Right kidney (tissue), 1 donor: ENCODE data around the gene SAMD4A.
"Not testable (repeated sequence)": the region's sequence is repeated elsewhere in the genome, so short reads cannot be mapped to it uniquely, and the experiment has no call there.

Experiments used
- DNase-seq: peaks from one replicate; pipeline ENCODE4 v3.0.0-alpha.2; 2016

SAMD4A gene

GRCh38 chr14:54735424-54735823 lies 168.5 kb downstream of the SAMD4A start:
- no peak for DNase-seq

- DNase-seq, result no peak
Measured at GRCh38 chr14:54737132-54737711, 170.3 kb downstream of the SAMD4A start.

GRCh38 chr14:54738009-54738408 lies 171.1 kb downstream of the SAMD4A start:
- no peak for DNase-seq

GRCh38 chr14:54739514-54739913 lies 172.6 kb downstream of the SAMD4A start:
- DNase-seq, result no peak

GRCh38 chr14:54742492-54743350 lies 175.8 kb downstream of the SAMD4A start:
- DNase-seq, result no peak

- DNase-seq, result no peak
Measured at GRCh38 chr14:54743382-54743781, 176.5 kb downstream of the SAMD4A start.

- DNase-seq, result no peak
Measured at GRCh38 chr14:54746019-54746418, 179.1 kb downstream of the SAMD4A start.

- no peak for DNase-seq
Measured at GRCh38 chr14:54747616-54748015, 180.7 kb downstream of the SAMD4A start.

GRCh38 chr14:54749180-54749579 lies 182.3 kb downstream of the SAMD4A start:
- DNase-seq, result no peak

GRCh38 chr14:54749727-54750126 lies 182.8 kb downstream of the SAMD4A start:
- DNase-seq, result no peak

GRCh38 chr14:54752611-54753010 lies 185.7 kb downstream of the SAMD4A start:
- DNase-seq, result not testable (repeated sequence)

GRCh38 chr14:54753396-54753795 lies 186.5 kb downstream of the SAMD4A start:
- DNase-seq, result not testable (repeated sequence)

GRCh38 chr14:54754116-54754622 lies 187.2 kb downstream of the SAMD4A start:
- no peak for DNase-seq

- DNase-seq, result no peak
Measured at GRCh38 chr14:54754623-54755386, 187.9 kb downstream of the SAMD4A start.

- no peak for DNase-seq
Measured at GRCh38 chr14:54756656-54757392, 189.9 kb downstream of the SAMD4A start.

GRCh38 chr14:54758041-54758440 lies 191.1 kb downstream of the SAMD4A start:
- DNase-seq, result no peak

- DNase-seq, result no peak
Measured at GRCh38 chr14:54759982-54760585, 193.2 kb downstream of the SAMD4A start.

GRCh38 chr14:54760866-54761575 lies 194.1 kb downstream of the SAMD4A start:
- no peak for DNase-seq

- no peak for DNase-seq
Measured at GRCh38 chr14:54761835-54762234, 194.9 kb downstream of the SAMD4A start.

GRCh38 chr14:54762296-54762695 lies 195.4 kb downstream of the SAMD4A start:
- DNase-seq, result no peak

GRCh38 chr14:54763761-54764160 lies 196.8 kb downstream of the SAMD4A start:
- DNase-seq, result no peak
